Astrocyte (in vitro differentiated cells and primary cell): ENCODE results near the gene TMEM123. TPM values are rescaled to one million over a fixed set of nuclear protein-coding genes. Genes with fewer than 3 reads are reported as not detected.

ENCODE experiments used
- DNase-seq: peaks from one replicate; pipeline ENCODE4 v3.0.0-alpha.2; 2010; ENCODE audit warnings: low read depth
- FAIRE-seq: peaks from 2 replicates; lab custom pipeline; 2011; peaks lifted over from hg19 to GRCh38; lab: Jason Lieb, UNC
- H2AFZ ChIP-seq: 2 replicates; pipeline ENCODE4 v1.6.0; 2012; ENCODE audit warnings: low read depth, low read length, inconsistent platforms
- H3K27ac ChIP-seq: 2 replicates; pipeline ENCODE4 v1.5.1; 2011; ENCODE audit warnings: low read depth, low read length, inconsistent platforms
- H3K27me3 ChIP-seq: 2 replicates; pipeline ENCODE4 v1.6.0; 2011; ENCODE audit warnings: low read length, inconsistent platforms; ENCODE audit not compliant: insufficient read depth
- H3K36me3 ChIP-seq: 2 replicates; pipeline ENCODE4 v1.5.1; 2011; ENCODE audit warnings: low read length, inconsistent platforms; ENCODE audit not compliant: insufficient read depth
- H3K4me1 ChIP-seq: 2 replicates; pipeline ENCODE4 v1.5.1; 2011; ENCODE audit warnings: low read length, inconsistent platforms; ENCODE audit not compliant: insufficient read depth
- H3K4me2 ChIP-seq: 2 replicates; pipeline ENCODE4 v1.6.0; 2012; ENCODE audit warnings: low read length, inconsistent platforms
- H3K4me3 ChIP-seq: 2 replicates; pipeline ENCODE4 v1.5.1; 2011; ENCODE audit warnings: low read depth, mild to moderate bottlenecking, low read length, inconsistent platforms; ENCODE audit not compliant: insufficient read depth
- H3K79me2 ChIP-seq: 2 replicates; pipeline ENCODE4 v1.6.0; 2012; ENCODE audit warnings: mild to moderate bottlenecking, low read length, inconsistent platforms; ENCODE audit not compliant: insufficient read depth
- H3K9ac ChIP-seq: 2 replicates; pipeline ENCODE4 v1.6.0; 2012; ENCODE audit warnings: mild to moderate bottlenecking, low read length, inconsistent platforms
- H3K9me3 ChIP-seq: 2 replicates; pipeline ENCODE4 v1.5.1; 2012; ENCODE audit warnings: low read depth, mild to moderate bottlenecking, low read length, inconsistent platforms; ENCODE audit not compliant: insufficient read depth
- H4K20me1 ChIP-seq: 2 replicates; pipeline ENCODE4 v1.6.0; 2012; ENCODE audit warnings: low read length, inconsistent platforms; ENCODE audit not compliant: insufficient read depth
- H3K27ac Mint-ChIP-seq: one replicate; pipeline ENCODE4 v1.8.0; 2021; ENCODE audit warnings: mild to moderate bottlenecking, mixed read lengths; ENCODE audit not compliant: unreplicated experiment
- H3K27me3 Mint-ChIP-seq: one replicate; pipeline ENCODE4 v1.8.0; 2021; ENCODE audit warnings: low read depth, mixed read lengths; ENCODE audit not compliant: unreplicated experiment
- H3K36me3 Mint-ChIP-seq: one replicate; pipeline ENCODE4 v1.8.0; 2021; ENCODE audit warnings: low read depth, mixed read lengths; ENCODE audit not compliant: unreplicated experiment
- H3K4me1 Mint-ChIP-seq: one replicate; pipeline ENCODE4 v1.8.0; 2021; ENCODE audit warnings: low read depth, mixed read lengths; ENCODE audit not compliant: unreplicated experiment
- H3K4me3 Mint-ChIP-seq: one replicate; pipeline ENCODE4 v1.8.0; 2021; ENCODE audit warnings: mild to moderate bottlenecking, moderate library complexity, mixed read lengths; ENCODE audit not compliant: unreplicated experiment
- H3K9me3 Mint-ChIP-seq: one replicate; pipeline ENCODE4 v1.8.0; 2021; ENCODE audit warnings: mild to moderate bottlenecking, mixed read lengths; ENCODE audit not compliant: unreplicated experiment
- CTCF ChIP-seq: IDR thresholded peaks from 2 replicates; pipeline ENCODE4 v1.5.1; 2011; ENCODE audit warnings: low read depth, mild to moderate bottlenecking, inconsistent platforms, low read length, moderate library complexity; ENCODE audit not compliant: insufficient read depth
- EZH2 ChIP-seq: IDR thresholded peaks from 2 replicates; pipeline ENCODE4 v1.6.1; 2012; ENCODE audit warnings: mild to moderate bottlenecking, low read length, inconsistent platforms; ENCODE audit not compliant: insufficient read depth
- total RNA-seq: library from RNA; stranded (reverse); gene quantifications from 2 replicates; pipeline ENCODE4 v1.2.1, GENCODE V29; 2021

The TMEM123 gene
- total RNA-seq, 1 donor from 2014 or later: 234 TPM

- no peak overlapping the region for H3K27ac ChIP-seq
- H3K4me2 ChIP-seq: no peak overlapping the region
- H3K9me3 ChIP-seq: no peaks in the 10 kb centered on the region
- Mint-ChIP-seq H3K36me3 (no peaks in the 10 kb centered on the region), H3K27ac (no peak overlapping the region), H3K27me3 (no peaks in the 10 kb centered on the region), H3K4me3 (no peak overlapping the region), H3K9me3 (no peaks in the 10 kb centered on the region), H3K4me1 (peaks cover 16% of the 10 kb centered on the region)
- H2AFZ ChIP-seq: no peak overlapping the region
- peaks cover 6% of the 10 kb centered on the region for H3K4me1 ChIP-seq
- no peak for DNase-seq
- no peak overlapping the region for H3K4me3 ChIP-seq
- no peak overlapping the region for H3K9ac ChIP-seq
- no peak for FAIRE-seq
- no peaks in the 10 kb centered on the region for H3K79me2 ChIP-seq
- no peaks in the 10 kb centered on the region for H3K27me3 ChIP-seq
- no peaks in the 10 kb centered on the region for H3K36me3 ChIP-seq
- no peaks in the 10 kb centered on the region for H4K20me1 ChIP-seq
- no peak for TF ChIP-seq EZH2
- TF ChIP-seq CTCF: no peak
These were observed 19.6 kb upstream of the TMEM123 start for GRCh38 chr11:102472127-102472526.

- no peak overlapping the region for H3K27ac ChIP-seq
- no peak overlapping the region for H3K4me3 ChIP-seq
- no peak overlapping the region for H3K27ac Mint-ChIP-seq
- H3K4me2 ChIP-seq: no peak overlapping the region
- H3K27me3 ChIP-seq: no peaks in the 10 kb centered on the region
- H3K4me1 Mint-ChIP-seq: peaks cover 9% of the 10 kb centered on the region
- TF ChIP-seq EZH2: no peak
- no peak for TF ChIP-seq CTCF
- no peaks in the 10 kb centered on the region for H4K20me1 ChIP-seq
- no peaks in the 10 kb centered on the region for H3K36me3 Mint-ChIP-seq
- H3K9ac ChIP-seq: no peak overlapping the region
- no peak for DNase-seq
- no peaks in the 10 kb centered on the region for H3K79me2 ChIP-seq
- H3K27me3 Mint-ChIP-seq: no peaks in the 10 kb centered on the region
- H3K9me3 Mint-ChIP-seq: no peaks in the 10 kb centered on the region
- H3K4me1 ChIP-seq: peaks cover 6% of the 10 kb centered on the region
- no peaks in the 10 kb centered on the region for H3K9me3 ChIP-seq
- no peak overlapping the region for H2AFZ ChIP-seq
- no peak for FAIRE-seq
- no peaks in the 10 kb centered on the region for H3K36me3 ChIP-seq
- H3K4me3 Mint-ChIP-seq: no peak overlapping the region
These were observed 18.9 kb upstream of the TMEM123 start for GRCh38 chr11:102471474-102471873.

- TF ChIP-seq EZH2 (no peak), CTCF (no peak)
- Histone ChIP-seq H3K36me3 (no peaks in the 10 kb centered on the region), H3K4me2 (no peak overlapping the region), H3K27ac (no peak overlapping the region), H3K9me3 (no peaks in the 10 kb centered on the region), H2AFZ (no peak overlapping the region), H3K4me3 (no peak overlapping the region), H4K20me1 (no peaks in the 10 kb centered on the region), H3K79me2 (no peaks in the 10 kb centered on the region), H3K4me1 (peaks cover 6% of the 10 kb centered on the region), H3K9ac (no peak overlapping the region), H3K27me3 (no peaks in the 10 kb centered on the region)
- no peaks in the 10 kb centered on the region for H3K27me3 Mint-ChIP-seq
- H3K36me3 Mint-ChIP-seq: no peaks in the 10 kb centered on the region
- no peak for FAIRE-seq
- no peak overlapping the region for H3K4me3 Mint-ChIP-seq
- H3K27ac Mint-ChIP-seq: no peak overlapping the region
- DNase-seq: no peak
- H3K9me3 Mint-ChIP-seq: no peaks in the 10 kb centered on the region
- peaks cover 7% of the 10 kb centered on the region for H3K4me1 Mint-ChIP-seq
These were observed 17.7 kb upstream of the TMEM123 start for GRCh38 chr11:102470251-102470650.
